Stimulated activated CD8-positive, alpha-beta memory T cell treated with anti-CD3 and anti-CD28 coated beads, Interleukin-7, amount 100 ng/mL, for 48 hours (primary cell): ENCODE data around the gene MEA1.

Experiments
- DNase-seq, 2 donors: peaks; one replicate each; pipeline ENCODE4 v3.0.0-alpha.2; 2020; ENCODE audit warnings: low read depth in 1 of 2; ENCODE audit errors: extremely low read depth in 1 of 2

Gene MEA1

DNA sequence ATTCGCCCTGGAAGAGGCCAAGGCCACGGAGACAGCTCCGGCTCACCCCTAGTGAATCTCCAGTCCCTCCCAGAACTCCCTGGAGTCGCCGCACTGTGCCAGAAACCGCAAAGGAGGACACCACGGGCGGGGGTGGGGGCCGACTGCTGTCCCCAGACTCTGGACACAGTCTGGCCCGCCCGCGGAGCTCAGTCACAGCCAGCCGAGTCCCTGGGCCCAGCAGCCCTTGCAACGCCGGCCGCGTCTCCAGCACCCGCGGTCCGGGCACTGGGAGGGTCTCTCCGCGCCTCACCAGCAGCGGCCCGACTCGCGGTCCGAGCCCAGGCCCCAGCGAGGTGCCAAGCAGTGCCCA, 35.3 kb downstream of the MEA1 start:
- no peak for DNase-seq

DNA sequence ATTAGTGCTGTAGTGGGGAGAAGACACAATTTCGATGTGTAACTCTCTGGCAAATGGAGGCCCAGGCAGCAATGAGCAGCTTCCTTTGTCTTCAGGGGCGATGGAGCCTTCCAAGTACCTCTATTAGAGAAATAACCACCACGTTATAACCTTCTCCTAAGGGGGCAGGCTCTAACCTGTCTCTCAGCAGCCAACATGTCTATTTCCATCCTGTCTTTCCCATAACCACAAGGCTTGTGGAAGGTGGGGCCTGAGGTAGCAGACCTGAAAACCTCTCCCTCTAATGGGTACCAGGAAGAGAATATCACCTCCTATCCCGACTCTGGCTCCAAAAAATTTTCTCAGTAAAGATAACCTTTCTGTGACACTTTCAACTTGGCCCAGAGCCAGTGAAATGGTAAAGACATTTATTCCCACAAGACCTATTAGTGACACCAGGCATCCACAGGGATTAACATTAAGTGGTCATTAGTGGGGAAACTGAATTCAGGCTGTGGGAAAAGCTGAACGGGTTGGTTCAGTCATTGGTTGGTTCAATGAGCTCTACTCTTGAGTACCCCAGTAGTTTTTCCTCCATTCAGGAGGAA, 38.7 kb downstream of the MEA1 start:
- no peak for DNase-seq

GRCh38 chr6:42973926-42974325, 39.8 kb downstream of the MEA1 start:
- DNase-seq = no peak

- no peak for DNase-seq
These were observed 41.9 kb downstream of the MEA1 start for GRCh38 chr6:42971746-42972327.

DNA sequence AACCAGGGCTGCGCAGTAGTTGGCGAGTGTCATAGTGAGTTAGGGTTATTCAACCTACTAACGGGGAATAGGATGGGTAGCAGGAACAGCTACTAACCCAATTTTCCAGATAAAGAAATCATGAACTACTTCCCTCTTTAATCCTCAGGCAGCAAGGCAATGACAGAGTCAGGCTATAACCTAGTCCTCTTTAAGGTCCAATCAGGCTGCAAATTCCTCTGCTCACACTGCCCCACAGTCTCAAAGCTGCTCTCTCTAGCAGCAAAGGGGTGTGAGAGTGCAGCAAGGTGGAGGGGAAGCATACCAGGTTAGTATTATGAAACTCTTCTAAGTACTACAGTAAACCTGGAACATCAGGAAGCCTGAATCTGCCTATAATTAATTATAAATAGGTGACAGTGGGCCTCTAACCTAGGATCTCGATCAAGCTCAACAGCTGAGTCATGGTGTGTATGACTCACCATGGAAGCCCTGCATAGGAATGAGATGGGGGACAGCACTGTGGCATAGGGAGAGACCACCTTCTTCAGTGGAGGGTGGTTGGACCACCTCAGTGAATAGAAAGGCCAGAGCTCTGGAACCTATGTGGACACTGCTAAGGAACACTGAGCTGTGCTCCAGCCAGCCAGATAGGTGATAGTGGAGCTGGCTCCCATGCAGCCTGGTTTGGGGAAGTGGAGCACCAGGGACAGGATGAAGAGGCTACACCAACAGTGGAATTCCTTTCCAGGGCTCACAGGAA, 42.7 kb downstream of the MEA1 start:
- no peak for DNase-seq

DNA sequence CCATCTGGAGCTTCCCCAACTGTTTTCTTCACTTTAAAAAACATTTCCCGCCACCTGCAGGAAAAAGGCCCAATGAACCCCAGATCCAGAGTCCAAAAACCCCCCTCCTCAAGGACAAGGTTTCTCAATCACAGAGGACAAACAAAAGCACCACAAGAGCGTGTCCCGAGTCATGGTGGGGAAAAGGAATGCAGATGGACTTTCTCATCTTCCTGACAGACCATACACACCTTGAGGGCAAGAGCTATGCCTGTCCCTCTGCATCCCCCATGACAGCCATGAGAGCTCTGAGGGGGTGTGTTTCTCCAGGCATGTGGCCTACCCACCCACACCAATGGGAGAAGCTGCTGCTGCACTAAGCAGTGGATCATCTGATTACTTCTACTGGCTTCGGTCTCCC, 43.8 kb downstream of the MEA1 start:
- DNase-seq = no peak

DNA sequence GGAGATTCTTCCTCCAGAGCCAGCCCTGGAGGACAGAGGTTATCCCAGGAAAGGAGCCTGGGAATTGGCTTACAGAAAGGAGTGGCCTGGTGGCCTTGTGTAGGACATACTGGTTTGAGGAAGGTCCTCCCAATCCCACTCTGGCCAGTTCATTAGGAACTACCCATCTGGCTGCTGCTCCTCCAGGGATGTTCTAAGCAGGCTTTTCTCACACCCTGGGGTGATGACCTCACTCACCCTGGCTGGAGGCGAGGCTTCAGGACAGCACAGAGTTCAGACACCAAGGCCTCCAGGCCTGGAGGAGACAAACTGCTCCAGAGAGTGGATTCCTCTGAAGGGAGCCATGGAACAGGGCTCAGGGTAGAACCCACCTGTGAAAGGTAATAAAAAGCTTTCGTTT, 44.3 kb downstream of the MEA1 start:
- DNase-seq = no peak

DNA sequence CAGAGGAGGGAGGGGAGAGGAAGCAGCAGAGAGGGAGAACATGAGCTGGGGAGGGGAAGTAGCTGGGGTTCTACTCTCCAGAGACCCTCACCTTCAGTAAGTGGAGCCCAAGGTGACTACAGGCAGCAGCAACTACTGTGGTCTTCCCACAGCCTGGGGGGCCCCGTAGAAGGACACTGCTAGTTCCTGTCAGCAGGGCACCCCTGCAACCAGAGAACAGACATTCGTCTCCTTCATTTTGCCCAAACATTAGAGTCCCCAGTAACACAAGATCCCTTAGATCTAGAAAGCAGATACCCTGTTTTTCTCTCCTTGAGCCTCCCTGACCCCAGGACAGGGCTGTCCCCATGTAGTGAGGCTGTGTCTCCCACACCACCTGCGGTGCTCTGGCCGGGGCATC, 45.0 kb downstream of the MEA1 start:
- no peak for DNase-seq

GRCh38 chr6:42968126-42968701, 45.5 kb downstream of the MEA1 start:
- DNase-seq = no peak

GRCh38 chr6:42967228-42967627, 46.5 kb downstream of the MEA1 start:
- DNase-seq = no peak

DNA sequence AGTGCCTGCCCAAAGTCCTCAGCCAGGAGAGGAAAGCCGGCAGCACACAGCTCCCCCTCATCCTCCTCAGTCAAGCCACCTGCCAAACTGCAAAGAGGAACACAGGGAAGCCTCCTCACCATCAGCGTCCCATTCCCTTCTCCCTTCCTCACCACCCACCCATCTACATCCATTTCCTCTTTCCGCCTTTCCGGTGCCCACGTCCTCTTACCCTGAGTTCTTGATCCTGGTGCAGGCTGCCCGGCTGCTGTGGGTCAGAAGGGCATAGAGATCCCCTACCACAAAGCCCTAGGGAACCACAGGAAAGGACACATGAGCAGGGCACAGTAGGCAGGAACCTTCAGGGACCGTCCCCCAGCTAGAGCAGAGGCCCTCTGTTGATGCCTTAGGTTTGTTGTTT, 47.2 kb downstream of the MEA1 start:
- DNase-seq = no peak

GRCh38 chr6:42963855-42964605, 49.7 kb downstream of the MEA1 start:
- DNase-seq = no peak

- no peak for DNase-seq
These were observed 50.4 kb downstream of the MEA1 start for GRCh38 chr6:42963179-42963854.

- no peak for DNase-seq
These were observed 51.1 kb downstream of the MEA1 start for GRCh38 chr6:42962502-42963178.

GRCh38 chr6:42962096-42962495, 51.6 kb downstream of the MEA1 start:
- no peak for DNase-seq
